Duodenal mucosa (tissue), 2 donors: Measurements from ENCODE around the gene CD53.

Source experiments
- H3K27ac ChIP-seq: one replicate; pipeline ENCODE4 v1.7.0; 2013; ENCODE audit warnings: low read depth, low read length
- H3K27me3 ChIP-seq, 2 donors: one replicate each; pipeline ENCODE4 v1.7.0; 2013; ENCODE audit warnings: low read length in 2 of 2, control low read depth in 1 of 2; ENCODE audit not compliant: insufficient read depth in 2 of 2, control insufficient read depth in 1 of 2
- H3K36me3 ChIP-seq, 2 donors: one replicate each; pipeline ENCODE4 v1.7.0; 2013; ENCODE audit warnings: low read length in 2 of 2, control low read depth in 1 of 2; ENCODE audit not compliant: insufficient read depth in 2 of 2, control insufficient read depth in 1 of 2
- H3K4me1 ChIP-seq, 2 donors: one replicate each; pipeline ENCODE4 v1.7.0; 2013; ENCODE audit warnings: low read length in 2 of 2, control low read depth in 1 of 2; ENCODE audit not compliant: insufficient read depth in 2 of 2, control insufficient read depth in 1 of 2
- H3K4me3 ChIP-seq, 2 donors: one replicate each; pipeline ENCODE4 v1.7.0; 2013; ENCODE audit warnings: low read length in 2 of 2, low read depth in 1 of 2
- H3K9ac ChIP-seq, 2 donors: one replicate each; pipeline ENCODE4 v1.7.0; 2013; ENCODE audit warnings: low read length in 2 of 2, low read depth in 1 of 2
- H3K9me3 ChIP-seq, 2 donors: one replicate each; pipeline ENCODE4 v1.7.0; 2013; ENCODE audit warnings: low read length in 2 of 2, control low read depth in 1 of 2; ENCODE audit not compliant: control insufficient read depth in 1 of 2

Gene CD53

DNA sequence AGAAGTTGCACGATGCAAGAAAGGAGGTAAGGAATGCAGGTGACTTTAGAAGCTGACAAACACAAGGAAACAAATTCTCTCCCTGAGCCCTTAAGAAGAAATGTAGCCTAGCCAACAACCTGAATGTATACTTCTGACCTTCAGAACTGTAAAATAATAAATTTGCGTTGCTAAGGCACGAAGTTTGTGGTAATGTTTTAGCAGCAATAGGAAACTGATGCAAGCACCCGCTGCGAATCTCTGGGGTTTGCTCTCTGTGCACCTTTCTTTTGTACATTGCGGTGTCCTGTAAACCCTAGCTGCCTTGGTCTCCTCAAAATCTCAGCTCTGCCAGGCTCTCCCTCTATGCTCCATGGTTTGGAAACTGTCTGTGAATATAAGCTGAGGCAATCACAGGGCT is 15.1 kb downstream of the CD53 start:
- H3K27me3 ChIP-seq = no peaks in the 10 kb centered on the region
- peaks cover 0 to 7% of the 10 kb centered on the region in 2 donors for H3K4me1 ChIP-seq
- no peak overlapping the region for H3K4me3 ChIP-seq
- H3K9ac ChIP-seq = no peak overlapping the region
- no peaks in the 10 kb centered on the region for H3K9me3 ChIP-seq
- H3K27ac ChIP-seq = no peak overlapping the region
- H3K36me3 ChIP-seq = no peaks in the 10 kb centered on the region

DNA sequence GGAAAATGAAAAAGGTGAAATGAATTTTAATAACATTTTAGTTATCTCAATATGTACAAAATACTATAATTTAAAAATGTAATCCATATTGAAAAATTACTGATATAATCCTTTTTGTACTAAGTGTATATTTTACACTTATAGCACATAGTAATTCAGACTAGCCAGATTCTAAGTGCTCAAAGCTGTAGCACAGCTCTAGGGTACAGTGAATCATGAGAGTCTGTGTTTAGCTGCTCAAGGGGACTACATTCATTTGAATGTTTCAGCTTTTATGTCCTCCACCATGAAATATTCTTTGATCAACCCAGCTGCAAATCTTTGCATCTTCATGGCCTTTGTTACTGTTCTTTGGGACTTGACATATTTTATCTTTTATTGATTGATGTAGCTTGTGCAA is 15.7 kb downstream of the CD53 start:
- Histone ChIP-seq H3K4me3 (no peak overlapping the region), H3K36me3 (no peaks in the 10 kb centered on the region), H3K27ac (no peak overlapping the region), H3K27me3 (no peaks in the 10 kb centered on the region), H3K4me1 (peaks cover 0 to 7% of the 10 kb centered on the region in 2 donors), H3K9ac (no peak overlapping the region), H3K9me3 (no peaks in the 10 kb centered on the region)

DNA sequence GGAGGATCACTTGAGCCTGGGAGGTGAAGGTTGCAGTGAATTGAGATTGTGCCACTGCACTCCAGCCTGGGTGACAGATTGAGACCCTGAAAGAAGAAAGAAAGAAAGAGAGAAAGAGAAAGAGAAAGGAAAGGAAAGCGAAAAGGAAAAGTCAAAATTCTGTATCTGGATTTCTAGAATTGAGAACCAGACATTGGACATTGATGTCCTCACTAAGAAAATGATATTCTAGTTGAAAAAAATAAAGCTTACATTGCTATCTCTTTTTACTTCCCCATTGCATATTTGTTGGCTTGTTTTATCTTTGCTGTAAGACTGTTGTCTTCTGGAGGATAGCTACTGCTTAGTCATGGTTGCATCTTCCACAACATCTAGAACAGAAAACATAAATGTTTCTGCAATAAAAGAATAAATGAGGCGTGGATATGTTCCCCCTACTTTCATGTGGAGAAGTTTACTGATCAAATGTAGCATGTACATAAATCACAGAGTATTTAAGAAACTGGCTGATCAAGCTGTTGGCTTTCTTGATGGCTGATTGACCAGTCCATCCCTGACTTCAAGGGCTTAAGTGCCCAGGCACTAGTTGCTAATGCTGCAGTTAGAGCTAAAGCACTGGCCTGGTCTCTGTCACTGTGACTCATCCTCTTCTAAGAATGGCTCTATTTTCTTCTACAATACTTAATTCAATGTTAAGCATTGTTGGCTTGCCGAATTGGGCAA is 17.7 kb downstream of the CD53 start:
- H3K36me3 ChIP-seq = no peaks in the 10 kb centered on the region
- H3K27ac ChIP-seq = no peak overlapping the region
- no peak overlapping the region for H3K4me3 ChIP-seq
- no peaks in the 10 kb centered on the region for H3K9me3 ChIP-seq
- no peak overlapping the region for H3K9ac ChIP-seq
- H3K4me1 ChIP-seq = peaks cover 0 to 11% of the 10 kb centered on the region in 2 donors
- no peaks in the 10 kb centered on the region for H3K27me3 ChIP-seq

DNA sequence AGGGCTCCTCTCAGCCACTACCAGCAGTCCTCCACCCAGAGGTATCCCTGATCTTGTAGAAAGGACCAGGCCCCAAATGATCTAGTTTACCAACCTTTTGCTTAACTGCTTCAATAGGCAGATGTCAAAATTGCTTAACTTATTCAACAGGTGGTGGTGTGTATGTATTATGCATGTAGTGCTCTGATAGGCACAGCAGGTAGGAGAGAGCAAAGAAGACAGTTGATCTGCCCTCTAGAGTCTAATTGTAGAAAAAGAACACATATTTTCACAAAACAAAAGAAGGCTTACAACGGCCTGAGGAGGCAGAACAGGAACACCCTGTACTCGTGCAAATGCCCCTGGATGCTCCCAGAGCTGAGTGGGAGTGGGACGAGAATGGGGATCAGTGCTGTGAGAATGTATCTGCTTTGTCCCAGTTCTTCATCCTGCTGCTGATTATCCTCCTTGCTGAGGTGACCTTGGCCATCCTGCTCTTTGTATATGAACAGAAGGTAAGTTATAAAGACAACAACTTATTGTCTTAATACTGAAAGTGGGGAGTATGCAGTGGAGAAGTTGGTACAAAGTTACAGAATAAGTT is 21.1 kb downstream of the CD53 start:
- Histone ChIP-seq H3K9me3 (no peaks in the 10 kb centered on the region), H3K27me3 (no peaks in the 10 kb centered on the region), H3K27ac (no peak overlapping the region), H3K9ac (no peak overlapping the region), H3K36me3 (no peaks in the 10 kb centered on the region), H3K4me3 (no peak overlapping the region), H3K4me1 (peaks cover 0 to 11% of the 10 kb centered on the region in 2 donors)

DNA sequence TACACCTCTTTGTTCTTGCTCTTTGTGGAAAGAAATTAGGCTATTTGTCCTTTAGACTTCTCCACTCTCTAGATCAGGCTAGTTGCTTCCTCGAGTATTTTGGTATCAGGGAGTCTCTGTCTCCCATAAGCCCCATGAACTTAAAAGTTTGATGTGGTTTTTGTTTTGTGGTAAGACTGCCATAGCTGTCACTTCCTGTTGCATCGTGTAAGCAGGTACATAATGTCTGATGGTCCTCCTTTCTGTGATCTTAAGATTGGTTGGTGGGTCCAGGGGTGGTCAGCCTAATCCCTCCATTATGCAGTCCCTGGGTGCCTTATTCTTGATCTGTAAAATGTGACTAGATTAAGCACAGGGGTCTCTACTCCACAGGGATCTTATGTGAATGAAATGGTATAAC is 23.1 kb downstream of the CD53 start:
- H3K27me3 ChIP-seq = no peaks in the 10 kb centered on the region
- peaks cover 0 to 5% of the 10 kb centered on the region in 2 donors for H3K4me1 ChIP-seq
- H3K27ac ChIP-seq = no peak overlapping the region
- no peaks in the 10 kb centered on the region for H3K9me3 ChIP-seq
- H3K36me3 ChIP-seq = peaks cover 0 to 3% of the 10 kb centered on the region in 2 donors
- H3K4me3 ChIP-seq = no peak overlapping the region
- no peak overlapping the region for H3K9ac ChIP-seq

DNA sequence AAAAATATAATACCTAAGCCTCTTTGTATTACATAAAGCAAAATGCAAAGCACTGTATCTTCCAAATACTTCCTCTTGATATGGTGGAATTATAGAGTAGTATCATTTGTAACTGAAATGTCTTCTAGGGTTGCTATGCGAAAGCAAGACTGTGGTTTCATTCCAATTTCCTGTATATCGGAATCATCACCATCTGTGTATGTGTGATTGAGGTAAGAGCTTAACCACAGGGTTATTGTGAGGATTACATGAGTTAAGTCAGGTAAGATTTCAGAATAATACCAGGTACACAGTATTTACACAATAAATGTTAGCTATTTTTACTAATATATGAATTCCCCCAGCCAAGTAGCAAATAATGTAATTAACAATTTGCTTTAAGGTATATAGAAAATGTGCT is 24.7 kb downstream of the CD53 start:
- Histone ChIP-seq H3K4me1 (peaks cover 0 to 5% of the 10 kb centered on the region in 2 donors), H3K9me3 (no peaks in the 10 kb centered on the region), H3K9ac (no peak overlapping the region), H3K27ac (no peak overlapping the region), H3K4me3 (no peak overlapping the region), H3K36me3 (peaks cover 0 to 3% of the 10 kb centered on the region in 2 donors), H3K27me3 (no peaks in the 10 kb centered on the region)

DNA sequence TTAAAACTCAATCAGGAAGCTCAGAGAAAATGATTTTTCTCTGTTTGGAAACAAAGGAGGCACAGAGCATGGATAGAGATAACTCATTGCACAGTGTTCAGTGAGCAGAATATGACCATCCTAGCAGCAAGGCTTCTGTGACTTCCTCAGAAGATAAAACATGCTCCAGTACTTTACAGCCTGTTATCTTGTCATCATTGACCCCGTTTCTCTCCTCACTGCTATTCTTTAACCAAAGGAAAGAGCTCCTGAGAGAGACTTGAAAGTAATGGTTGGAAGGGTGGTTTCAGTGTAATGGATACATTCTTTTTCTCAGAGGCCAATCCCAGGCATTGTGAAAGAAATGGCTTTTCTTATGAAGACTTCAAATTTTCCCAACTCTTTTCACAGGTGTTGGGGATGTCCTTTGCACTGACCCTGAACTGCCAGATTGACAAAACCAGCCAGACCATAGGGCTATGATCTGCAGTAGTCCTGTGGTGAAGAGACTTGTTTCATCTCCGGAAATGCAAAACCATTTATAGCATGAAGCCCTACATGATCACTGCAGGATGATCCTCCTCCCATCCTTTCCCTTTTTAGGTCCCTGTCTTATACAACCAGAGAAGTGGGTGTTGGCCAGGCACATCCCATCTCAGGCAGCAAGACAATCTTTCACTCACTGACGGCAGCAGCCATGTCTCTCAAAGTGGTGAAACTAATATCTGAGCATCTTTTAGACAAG is 25.9 kb downstream of the CD53 start:
- Histone ChIP-seq H3K9me3 (no peaks in the 10 kb centered on the region), H3K4me3 (no peak overlapping the region), H3K9ac (no peak overlapping the region), H3K36me3 (peaks cover 0 to 3% of the 10 kb centered on the region in 2 donors), H3K27me3 (no peaks in the 10 kb centered on the region), H3K4me1 (peaks cover 0 to 1% of the 10 kb centered on the region in 2 donors), H3K27ac (no peak overlapping the region)

DNA sequence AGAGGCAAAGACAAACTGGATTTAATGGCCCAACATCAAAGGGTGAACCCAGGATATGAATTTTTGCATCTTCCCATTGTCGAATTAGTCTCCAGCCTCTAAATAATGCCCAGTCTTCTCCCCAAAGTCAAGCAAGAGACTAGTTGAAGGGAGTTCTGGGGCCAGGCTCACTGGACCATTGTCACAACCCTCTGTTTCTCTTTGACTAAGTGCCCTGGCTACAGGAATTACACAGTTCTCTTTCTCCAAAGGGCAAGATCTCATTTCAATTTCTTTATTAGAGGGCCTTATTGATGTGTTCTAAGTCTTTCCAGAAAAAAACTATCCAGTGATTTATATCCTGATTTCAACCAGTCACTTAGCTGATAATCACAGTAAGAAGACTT is 26.5 kb downstream of the CD53 start:
- H3K36me3 ChIP-seq = peaks cover 0 to 3% of the 10 kb centered on the region in 2 donors
- no peaks in the 10 kb centered on the region for H3K9me3 ChIP-seq
- no peak overlapping the region for H3K27ac ChIP-seq
- H3K27me3 ChIP-seq = no peaks in the 10 kb centered on the region
- H3K4me1 ChIP-seq = no peaks in the 10 kb centered on the region
- H3K4me3 ChIP-seq = no peak overlapping the region
- no peak overlapping the region for H3K9ac ChIP-seq

DNA sequence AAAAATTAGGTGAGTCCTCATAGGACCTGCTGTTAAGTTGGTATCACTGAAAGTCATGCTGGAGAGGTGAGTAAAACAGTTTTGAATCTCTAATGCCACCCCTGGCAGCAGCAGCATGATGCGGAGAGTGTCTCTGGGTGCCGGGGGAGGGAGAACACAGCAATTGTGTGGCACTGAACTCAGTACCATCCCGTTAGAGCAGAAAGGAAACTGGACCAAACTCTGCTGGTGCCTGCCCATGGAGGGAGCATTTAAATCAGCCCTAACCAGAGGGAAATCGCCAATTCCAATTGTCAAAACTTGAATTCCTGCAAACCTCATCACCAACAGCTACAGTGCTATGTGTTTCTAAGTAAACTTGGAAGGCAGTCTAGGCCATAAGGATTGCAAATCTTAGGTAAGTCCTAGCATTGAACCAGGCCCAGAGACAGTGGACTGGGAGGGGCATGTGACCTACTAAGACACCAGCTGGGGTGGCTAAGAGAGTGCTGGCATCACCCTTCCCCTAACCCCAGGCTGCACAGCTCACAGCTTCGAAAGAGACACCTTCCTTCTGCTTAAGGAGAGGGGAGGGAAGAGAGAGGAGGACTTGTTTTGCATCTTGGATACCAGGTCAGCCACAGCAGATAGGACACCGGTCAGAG is 30.0 kb downstream of the CD53 start:
- Histone ChIP-seq H3K4me3 (no peak overlapping the region), H3K9ac (no peak overlapping the region), H3K4me1 (no peaks in the 10 kb centered on the region)

More for the DNA sequence above, 30.0 kb downstream of the CD53 start:
- Histone ChIP-seq H3K9me3 (no peaks in the 10 kb centered on the region), H3K27ac (no peak overlapping the region), H3K36me3 (peaks cover 0 to 3% of the 10 kb centered on the region in 2 donors), H3K27me3 (no peaks in the 10 kb centered on the region)
